GM19468 (cell line): Measurements from ENCODE around the gene ARL4D.
"Not testable (repeated sequence)": the region's sequence is repeated elsewhere in the genome, so short reads cannot be mapped to it uniquely, and the experiment has no call there.

Experiments used
- ATAC-seq: cut with Tn5 transposase; IDR thresholded peaks from one replicate; pipeline ENCODE4 v1.9.1; 2021; ENCODE audit warnings: mild to moderate bottlenecking, moderate library complexity, moderate number of reproducible peaks; ENCODE audit not compliant: unreplicated experiment; ENCODE audit errors: extremely low read depth

Gene ARL4D, protein sequence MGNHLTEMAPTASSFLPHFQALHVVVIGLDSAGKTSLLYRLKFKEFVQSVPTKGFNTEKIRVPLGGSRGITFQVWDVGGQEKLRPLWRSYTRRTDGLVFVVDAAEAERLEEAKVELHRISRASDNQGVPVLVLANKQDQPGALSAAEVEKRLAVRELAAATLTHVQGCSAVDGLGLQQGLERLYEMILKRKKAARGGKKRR

DNA sequence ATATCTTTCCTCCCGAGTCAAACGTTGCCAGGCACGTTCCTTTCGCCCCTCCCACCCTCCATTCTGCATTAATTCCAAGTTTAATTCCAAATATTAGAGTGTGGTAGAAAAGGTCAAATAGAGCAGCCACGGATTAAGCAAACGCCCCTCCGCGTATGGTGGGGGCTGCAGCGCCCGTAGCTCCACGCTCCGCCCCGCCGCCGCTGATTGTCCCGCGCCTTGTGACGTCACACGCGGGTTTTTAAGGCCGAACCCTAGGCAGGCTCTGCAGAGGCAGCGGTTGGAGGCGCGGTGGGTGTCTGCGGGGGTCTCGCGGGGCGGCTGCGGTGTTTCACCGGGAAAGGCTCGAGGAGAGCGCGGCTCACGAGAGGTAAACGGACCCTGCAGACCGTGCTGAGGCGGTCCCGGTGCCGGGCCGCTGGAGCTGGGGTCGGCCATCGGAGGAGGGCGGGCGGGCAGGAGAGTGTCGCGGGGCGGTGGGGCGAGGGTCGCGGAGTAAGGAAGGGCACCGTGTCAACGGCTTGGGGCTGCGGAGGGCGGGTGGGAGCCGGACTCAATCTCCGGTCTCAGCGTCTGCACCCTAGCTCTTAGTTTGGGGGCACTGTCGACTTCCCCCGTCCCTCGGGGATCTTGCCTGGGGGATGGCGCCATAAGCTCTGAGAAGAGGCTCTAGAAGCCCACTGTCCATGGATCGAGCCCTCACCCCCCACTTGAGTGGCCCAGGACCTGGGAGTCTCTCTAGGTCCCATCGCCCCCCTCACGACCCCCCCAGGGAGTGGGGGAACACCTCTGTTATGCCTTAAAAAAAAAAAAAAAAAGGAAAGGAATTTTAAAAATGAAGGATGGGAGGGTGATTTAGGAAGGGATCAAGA lies at the start of gene ARL4D:
Gene ARL4D (plus strand): TSS at position 270 of the 872 bp plus-strand sequence. CDS start 740 bp downstream, outside the sequence.
- no peak for ATAC-seq

DNA sequence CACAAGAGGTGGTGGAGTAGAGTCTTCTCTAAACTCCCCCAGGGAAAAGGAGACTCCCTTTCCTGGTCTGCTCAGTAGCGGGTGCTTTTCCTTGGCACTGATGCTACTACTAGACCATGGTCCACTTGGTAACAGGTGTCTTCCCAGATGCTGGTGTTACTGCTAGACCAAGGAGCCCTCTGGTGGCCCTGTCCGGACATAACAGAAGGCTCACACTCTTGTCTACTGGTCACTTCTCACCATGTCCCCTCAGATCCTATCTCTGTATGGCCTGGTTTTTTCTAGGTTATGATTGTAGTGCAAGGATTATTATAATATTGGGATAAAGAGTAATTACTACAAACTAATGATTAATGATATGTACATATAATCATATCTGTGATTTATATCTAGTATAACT lies 49.7 kb upstream of the ARL4D start:
- no peak for ATAC-seq

DNA sequence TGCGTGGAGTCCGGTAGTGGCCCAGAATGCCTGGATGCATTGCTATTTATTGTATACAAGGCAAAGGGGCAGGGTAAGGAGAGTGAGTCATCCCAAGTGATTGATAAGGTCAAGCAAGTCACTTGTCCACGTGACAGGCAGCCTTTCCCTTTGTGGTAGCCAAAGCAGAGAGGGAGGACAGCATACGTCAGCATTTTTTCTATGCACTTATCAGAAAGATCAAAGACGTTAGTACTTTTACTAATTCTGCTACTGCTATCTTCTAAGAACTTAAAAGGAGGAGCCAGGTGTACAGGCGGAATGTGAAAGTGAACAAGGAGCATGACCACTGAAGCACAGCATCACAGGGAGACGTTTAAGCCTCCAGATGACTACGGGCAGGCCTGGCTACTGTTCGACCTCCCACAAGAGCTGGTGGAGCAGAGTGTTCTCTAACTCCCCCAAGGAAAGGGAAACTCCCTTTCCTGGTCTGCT lies 47.9 kb upstream of the ARL4D start:
- no peak for ATAC-seq

DNA sequence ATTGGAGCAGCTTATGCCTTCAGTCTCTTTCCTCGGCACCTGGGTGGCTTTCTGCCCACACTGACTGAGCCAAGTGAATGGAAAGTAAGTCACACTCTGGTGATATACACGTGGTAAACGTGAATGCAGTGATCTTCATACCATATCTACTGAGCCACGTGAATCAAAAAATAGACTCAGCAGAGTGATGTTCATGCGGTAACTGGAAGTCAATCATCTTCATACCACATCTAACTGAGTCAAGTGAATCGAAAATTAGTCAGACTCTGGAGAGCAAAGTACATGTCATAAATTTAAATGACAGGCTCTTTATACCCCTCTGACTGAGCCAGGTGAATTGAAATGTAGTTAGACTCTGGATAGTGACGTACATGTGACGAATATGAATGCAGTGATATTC lies 47.1 kb upstream of the ARL4D start:
- no peak for ATAC-seq

DNA sequence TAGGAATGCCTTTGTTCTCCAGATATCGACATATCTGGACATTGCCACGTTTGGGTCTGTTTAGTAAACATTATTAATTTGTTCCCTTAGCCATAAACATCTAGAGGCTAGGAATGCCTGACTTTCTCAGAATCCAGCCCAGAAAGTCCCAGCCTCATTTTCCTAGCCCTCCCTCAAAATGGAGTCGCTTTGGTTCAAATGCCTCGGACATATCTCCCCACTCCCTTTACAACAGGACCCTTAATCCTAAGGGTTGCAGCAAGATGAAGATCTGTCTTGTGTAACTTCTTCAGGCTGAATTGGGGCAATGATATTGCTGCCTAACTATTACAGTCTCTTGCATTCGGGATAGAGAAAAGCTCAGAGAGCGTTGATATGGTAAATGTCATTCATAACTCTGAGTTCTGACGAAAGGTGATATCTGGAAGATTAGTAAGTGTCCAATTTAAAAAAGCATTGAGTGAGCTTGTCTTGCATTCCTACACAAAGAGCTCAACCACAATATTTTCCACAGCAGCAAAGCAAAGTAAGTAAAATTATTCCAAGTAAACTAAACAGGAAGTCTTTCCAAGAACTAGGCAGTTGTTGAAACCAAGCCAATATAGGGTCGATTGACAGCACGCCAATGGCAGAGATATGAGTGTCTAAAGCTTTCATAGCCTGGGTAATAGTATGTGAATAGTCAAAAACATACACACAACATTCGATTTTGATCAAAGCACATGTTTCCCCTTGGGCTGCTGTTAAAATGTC lies 46.0 kb upstream of the ARL4D start:
- ATAC-seq, result no peak

DNA sequence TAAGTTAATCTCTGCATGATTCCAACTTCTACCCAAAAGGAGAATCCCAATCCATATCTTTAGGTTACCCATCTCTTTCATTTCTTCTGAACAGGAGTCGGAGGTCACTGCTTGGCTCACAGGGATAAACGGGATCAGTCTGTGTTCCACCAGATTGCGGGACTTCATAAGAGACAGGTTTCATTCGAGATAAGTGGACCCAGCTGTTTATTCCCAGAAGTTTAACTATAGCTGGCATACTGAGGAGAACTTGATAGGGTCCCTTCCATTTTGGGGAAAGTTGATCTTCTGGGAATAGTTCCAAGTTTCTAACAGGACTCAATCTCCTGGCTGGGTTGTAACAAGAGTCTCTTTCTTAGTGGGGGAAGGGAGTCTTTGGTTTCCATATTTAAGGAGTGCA lies 45.4 kb upstream of the ARL4D start:
- no peak for ATAC-seq

DNA sequence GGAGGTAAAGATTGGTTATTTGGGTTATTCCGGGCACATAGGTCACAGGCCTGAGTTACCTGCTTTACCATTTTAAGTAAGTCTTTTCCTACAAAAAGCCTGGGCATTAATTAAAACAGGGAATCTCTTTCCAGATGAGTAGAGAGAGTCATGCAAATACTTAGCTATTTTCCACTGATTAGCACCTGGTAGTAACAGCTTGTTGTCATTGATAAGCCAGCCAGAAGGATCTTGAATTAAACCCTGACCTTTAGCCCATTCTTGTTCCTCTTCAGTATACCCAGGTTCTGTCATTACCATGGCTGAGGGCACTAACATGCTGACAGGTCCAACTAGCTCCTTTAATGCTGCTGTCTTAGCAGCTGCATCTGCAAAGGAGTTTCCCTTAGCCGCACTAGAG lies 44.4 kb upstream of the ARL4D start:
- ATAC-seq, result no peak

DNA sequence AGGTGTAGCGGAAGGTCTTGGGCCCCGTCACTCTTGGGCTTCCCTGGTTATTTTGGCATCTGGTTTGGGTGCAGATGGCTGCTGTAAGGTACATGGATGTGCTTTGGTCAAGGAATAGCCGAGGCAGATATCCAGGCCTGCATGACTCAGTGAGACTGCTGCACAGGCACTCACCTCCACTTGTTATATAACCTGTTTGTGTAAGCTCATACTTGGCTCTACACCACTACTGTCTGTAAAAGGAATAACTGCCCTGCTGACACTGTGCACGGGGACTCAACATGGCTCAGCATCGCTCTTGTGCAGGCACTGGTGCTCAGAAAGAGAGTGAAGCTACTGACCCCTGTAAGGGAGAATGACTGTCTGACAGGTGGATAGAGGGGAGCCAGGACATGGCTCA lies 42.3 kb upstream of the ARL4D start:
- ATAC-seq, result no peak

DNA sequence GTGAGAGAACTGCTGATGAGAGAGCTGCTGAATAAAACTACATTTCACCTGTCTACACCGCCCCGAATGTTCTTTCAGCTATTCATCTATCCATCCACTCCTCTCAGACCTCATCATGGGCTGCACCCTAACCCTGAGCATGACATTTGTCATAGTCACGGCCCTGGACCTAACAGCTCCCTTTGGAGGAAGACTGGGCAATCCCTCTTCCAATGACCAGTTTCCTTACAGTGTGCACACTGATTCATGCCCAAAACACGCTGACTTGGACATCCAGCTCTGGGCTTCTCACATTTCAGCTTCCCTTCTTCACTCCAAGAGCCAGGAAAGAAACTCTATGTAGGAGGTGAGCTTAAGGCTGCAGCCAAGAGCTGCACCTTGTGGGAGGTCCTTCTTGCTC lies 41.8 kb upstream of the ARL4D start:
- ATAC-seq, result no peak

DNA sequence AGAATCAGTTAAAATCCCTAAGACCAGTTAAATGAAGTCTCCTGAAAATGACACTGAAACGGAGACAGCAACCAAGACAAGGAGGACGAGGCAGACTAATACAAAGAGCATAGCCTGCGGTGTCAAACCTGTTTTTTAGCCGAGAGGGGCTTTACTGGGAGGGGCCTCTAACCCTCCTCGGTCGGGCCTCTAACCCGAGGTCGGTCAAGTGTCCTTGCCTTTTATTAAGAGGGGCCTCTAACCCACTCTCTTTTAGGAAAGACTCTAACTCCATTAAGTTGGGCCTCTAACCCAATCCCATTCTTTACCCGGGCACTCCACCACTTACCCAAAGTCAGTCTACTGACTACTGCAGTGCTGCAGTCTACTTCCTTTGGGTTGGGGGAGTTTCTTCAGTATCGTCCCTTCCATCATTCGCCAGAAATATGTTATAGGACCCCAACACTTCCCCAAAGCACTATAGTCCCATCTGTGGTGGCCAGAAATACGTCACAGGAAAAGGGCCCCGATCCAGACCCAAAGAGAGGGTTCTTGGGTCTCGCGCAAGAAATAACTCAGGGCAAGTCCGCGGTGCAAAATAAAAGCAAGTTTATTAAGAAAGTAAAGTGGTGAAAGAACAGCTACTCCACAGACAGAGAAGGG lies 39.2 kb upstream of the ARL4D start:
- ATAC-seq, result no peak

DNA sequence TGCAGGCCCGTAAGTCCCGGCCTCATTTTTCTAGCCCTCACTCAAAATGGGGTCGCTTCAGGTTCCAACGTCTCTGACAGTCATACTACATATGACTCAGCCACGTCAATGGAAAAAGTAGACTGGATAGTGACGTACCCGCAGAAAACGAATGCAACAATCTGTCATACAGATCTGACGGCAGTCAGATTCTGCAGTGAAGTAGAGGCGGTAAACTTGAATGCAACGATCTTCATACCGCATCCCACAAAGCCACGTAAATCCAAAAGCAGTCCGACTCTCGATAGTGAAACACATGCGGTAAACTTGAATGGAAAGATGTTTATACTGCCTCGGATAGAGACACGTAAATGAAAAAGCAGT lies 38.4 kb upstream of the ARL4D start:
- peak; percentile 12 for ATAC-seq

DNA sequence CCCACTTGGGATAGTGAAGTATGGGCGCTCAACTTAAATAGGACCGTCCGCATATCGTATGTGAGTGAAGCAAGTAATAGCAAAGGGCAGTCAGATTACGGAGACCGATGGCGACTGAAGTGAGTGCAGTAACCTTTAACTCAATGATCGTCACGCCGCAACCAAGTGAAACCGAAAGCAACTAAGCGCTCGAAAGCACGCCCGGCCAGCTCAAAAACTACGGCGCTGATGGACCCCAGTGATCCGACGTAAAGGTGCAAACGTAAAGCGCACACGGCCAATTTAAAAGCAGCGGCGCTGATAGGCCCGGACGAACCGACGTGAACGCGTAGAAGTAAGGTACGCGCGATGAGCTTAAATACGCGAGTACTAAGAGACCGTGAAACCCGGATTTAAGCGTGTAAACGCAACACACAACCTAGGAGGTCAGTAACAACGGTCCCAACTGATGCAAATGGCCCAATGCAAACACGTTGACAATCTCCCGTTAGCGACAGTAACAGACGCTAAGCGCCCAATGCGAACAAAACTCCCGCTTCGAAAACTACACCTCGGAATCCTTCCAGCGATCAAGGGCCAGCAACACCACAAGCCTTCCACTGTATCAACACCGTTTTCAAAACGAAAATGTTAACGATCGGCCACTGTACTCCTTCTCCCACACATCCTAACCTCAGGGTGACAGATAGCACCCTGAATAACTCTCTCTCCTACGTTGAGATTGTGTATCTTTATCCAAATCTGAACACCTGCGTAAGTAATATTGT lies 37.9 kb upstream of the ARL4D start:
- ATAC-seq, result peak; percentile 18

DNA sequence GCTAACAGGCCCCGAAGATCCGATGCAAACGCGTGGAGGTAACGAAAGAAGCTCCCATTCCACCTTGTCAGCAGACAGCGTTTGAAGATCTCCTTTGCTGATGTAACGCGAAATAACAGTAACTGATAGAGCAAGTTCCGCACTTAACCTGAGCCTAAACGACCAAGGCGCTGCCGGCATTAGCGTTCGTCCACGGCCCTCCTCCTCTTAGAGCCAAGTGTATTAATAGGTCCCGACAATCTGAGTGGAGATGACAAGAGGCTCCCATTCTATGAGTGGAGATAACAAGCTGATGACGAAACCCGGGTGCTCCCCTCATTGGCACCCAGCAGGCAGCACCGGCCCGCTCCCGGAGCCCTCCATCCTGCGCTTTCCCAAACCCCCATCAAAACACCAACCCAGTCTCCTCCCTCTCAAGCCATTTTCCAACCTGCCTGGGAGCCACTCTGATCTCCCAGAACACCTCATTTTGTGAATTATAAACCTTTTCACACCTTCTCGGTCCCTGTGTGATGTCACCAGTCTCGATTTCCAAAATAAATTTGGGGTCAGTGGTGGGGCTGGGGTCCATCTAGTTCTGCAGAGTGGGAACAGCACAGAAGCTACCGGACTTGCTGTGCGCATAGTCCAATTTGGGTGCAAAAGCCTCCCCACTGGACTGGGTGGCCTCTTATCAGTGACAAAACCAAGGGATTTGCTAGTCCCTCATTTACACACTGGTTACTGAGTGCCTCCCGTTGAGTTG lies 35.4 kb upstream of the ARL4D start:
- ATAC-seq, result no peak

DNA sequence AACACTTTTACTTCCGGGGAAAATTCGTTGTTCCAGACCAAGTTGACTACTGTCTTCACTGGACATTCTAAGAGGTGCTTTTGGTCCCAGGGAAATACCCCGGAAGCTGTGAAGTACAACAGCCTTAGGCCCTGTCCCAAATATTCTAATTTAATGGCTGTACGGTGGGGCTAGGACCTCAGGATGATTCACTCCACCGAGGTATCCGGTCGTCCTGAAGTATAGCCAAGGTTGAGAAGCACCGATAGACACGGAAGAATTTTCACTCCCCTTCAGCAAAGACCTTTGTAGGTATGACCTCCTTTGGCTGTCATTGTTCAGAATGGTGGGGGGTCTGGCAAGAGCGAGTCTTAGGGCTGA lies 34.9 kb upstream of the ARL4D start:
- no peak for ATAC-seq

DNA sequence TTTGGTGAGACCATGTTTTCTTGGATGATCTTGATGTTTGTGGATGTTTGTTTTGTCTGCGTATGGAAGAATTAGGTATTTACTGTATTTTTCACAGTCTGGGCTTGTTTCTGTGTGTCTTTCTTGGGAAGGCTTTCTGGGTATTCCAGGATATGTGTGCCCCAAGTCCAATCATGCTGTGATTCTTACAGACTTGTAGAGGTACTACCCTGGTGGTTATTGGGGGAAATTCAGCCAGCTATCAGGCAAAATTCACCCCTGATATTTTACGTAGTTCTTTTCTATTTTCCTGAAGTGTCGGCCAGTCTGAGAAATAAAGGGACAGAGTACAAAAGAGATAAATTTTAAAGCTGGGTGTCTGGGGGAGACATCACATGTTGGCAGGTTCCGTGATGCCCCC lies 33.4 kb upstream of the ARL4D start:
- no peak for ATAC-seq

DNA sequence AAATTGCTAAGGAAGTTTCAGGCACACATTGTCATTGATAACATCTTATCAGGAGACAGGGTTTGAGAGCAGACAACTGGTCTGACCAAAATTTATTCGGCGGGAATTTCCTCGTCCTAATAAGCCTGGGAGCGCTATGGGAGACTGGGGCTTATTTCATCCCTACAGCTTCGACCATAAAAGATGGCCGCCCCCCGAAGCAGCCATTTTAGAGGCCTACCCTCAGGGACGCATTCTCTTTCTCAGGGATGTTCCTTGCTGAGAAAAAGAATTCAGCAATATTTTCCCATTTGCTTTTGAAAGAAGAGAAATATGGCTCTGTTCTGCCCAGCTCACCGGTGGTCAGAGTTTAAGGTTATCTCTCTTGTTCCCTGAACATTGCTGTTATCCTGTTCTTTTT lies 32.9 kb upstream of the ARL4D start:
- ATAC-seq, result not testable (repeated sequence)

DNA sequence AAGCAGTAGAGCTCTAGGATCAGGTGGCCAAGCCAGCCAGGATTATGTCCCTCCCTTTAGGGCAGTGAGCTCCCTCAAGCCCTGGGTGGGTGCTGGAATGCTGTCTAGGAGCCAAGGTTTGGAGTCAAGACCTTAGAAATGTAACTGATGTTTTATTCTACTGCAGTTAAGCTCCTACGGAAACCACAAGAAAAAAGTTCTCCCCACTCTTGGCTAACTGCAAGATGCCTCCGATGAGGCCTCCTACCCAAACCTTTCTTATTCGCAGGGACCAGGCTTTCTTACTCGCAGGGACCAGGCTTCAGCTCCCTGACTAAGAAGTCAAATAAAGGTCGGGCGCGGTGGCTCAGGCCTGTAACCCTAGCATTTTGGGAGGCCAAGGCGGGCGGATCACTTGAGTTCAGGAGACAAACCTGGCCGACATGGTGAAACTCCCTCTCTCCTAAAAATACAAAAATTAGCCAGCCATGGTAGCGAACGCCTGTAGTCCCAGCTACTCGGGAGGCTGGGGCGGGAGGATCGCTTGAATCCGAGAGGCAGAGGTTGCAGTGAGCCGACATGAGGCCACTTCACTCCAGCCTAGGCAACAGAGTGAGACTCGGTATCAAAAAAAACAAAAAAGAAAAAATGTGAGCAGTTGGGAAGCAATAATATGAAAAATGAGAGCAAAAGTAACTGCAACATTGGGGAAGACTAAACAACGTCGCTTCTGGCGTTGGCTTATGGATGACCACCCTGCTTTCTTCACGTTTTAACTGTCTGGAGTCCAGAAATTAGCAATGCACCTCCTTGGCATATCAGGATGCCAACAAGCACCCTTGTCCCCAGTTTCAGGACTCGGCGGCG lies 31.7 kb upstream of the ARL4D start:
- ATAC-seq, result no peak

DNA sequence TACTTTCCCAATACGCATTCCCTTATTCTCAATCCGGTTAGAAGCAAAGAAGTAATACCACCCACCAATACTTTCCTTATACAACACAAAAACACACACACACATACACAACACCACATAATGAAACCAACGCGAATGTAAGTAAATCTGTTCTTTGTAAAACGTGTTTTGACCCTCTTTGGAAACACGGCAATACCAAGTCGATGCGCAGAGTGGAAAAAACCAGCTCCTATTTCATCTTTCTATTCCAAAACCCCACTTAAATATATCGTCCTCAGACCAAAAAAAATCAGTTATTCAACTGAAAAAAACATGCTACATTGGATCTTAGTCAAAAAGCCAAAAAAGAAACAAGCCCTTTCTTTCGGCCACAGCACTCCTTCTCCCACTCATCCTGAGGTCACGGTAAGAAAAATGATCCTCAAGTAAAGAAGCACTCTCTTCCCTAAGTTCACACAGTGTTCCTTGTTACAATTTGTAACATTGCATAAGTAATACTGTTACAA lies 31.0 kb upstream of the ARL4D start:
- no peak for ATAC-seq
